Caco-2 (cell line): Measurements from ENCODE around the gene RTP2. TPM values are rescaled to one million over a fixed set of nuclear protein-coding genes. Genes with fewer than 3 reads are reported as not detected.

Source experiments
- BruUV-seq: library from RNA; stranded (reverse); fragments of 400-500 nt; replicated peaks from 2 replicates; lab custom pipeline; 2021; lab: Mats Ljungman, UMichigan
- CTCF ChIA-PET: fragments of 300-600 bp; sonication (Branson Sonifier 250); formaldehyde crosslinking; loops from one replicate; lab custom pipeline; 2022; ENCODE audit warnings: antibody characterized with exemption; lab: Charles Lee
- POLR2A ChIA-PET: fragments of 300-600 bp; sonication (Branson Sonifier 250); formaldehyde crosslinking; loops from one replicate; lab custom pipeline; 2022; ENCODE audit warnings: antibody characterized with exemption; lab: Charles Lee
- DNase-seq, 2 experiments: peaks; one replicate each; pipeline versions ENCODE4 v3.0.0 to v3.0.0-alpha.2; 2020 to 2022
- H3K27me3 ChIP-seq: replicated peaks from 2 replicates; pipeline ENCODE4 v1.6.0; 2011; ENCODE audit warnings: low read length; ENCODE audit not compliant: control insufficient read depth, insufficient read depth
- H3K36me3 ChIP-seq: 2 replicates; pipeline ENCODE4 v1.5.1; 2011; ENCODE audit warnings: low read length; ENCODE audit not compliant: control insufficient read depth, insufficient read depth
- H3K4me1 ChIP-seq: fragments of 250-450 bp; sonication (Bioruptor Pico); 2 replicates; pipeline ENCODE4 v1.5.1; 2020; ENCODE audit warnings: mild to moderate bottlenecking
- H3K4me3 ChIP-seq: 2 replicates; pipeline ENCODE4 v1.5.1; 2011; ENCODE audit warnings: low read depth, mild to moderate bottlenecking, control low read depth, low read length
- H3K9me3 ChIP-seq: fragments of 250-450 bp; sonication (Bioruptor Pico); 2 replicates; pipeline ENCODE4 v1.5.1; 2020; ENCODE audit warnings: mild to moderate bottlenecking, moderate library complexity
- H3K27ac Mint-ChIP-seq: one replicate; pipeline ENCODE4 v1.8.0; 2022; ENCODE audit warnings: mixed read lengths; ENCODE audit not compliant: unreplicated experiment
- H3K27me3 Mint-ChIP-seq: one replicate; pipeline ENCODE4 v1.8.0; 2022; ENCODE audit warnings: mixed read lengths; ENCODE audit not compliant: insufficient read depth, unreplicated experiment
- H3K36me3 Mint-ChIP-seq: one replicate; pipeline ENCODE4 v1.8.0; 2022; ENCODE audit warnings: mild to moderate bottlenecking, mixed read lengths; ENCODE audit not compliant: insufficient read depth, unreplicated experiment
- H3K4me1 Mint-ChIP-seq: one replicate; pipeline ENCODE4 v1.8.0; 2022; ENCODE audit warnings: low read depth, mixed read lengths; ENCODE audit not compliant: unreplicated experiment
- H3K4me3 Mint-ChIP-seq: one replicate; pipeline ENCODE4 v1.8.0; 2022; ENCODE audit warnings: mild to moderate bottlenecking, moderate library complexity, mixed read lengths; ENCODE audit not compliant: unreplicated experiment
- H3K9me3 Mint-ChIP-seq: one replicate; pipeline ENCODE4 v1.8.0; 2022; ENCODE audit warnings: mixed read lengths; ENCODE audit not compliant: unreplicated experiment
- CTCF ChIP-seq, 2 experiments: fragments of 200-600 bp in 1 of 2; IDR thresholded peaks; 1 replicate in 1 of 2; 2 replicates in 1 of 2; pipeline versions ENCODE4 v1.5.1 to v1.8.0; 2011 to 2022; ENCODE audit warnings: antibody characterized with exemption in 1 of 2, control low read depth in 1 of 2, inconsistent platforms in 1 of 2, low read depth in 1 of 2, low read length in 1 of 2, mild to moderate bottlenecking in 1 of 2, moderate library complexity in 1 of 2; ENCODE audit not compliant: insufficient read depth in 1 of 2, severe bottlenecking in 1 of 2, unreplicated experiment in 1 of 2
- intact Hi-C: fragments of 100-400 bp; cut with micrococcal nuclease; formaldehyde crosslinking; loops from one replicate; pipeline ENCODE4 v1.10.0; 2022; ENCODE audit not compliant: unreplicated experiment
- total RNA-seq: library from RNA; stranded (reverse); gene quantifications from 2 replicates; pipeline ENCODE4 v1.2.3, GENCODE V29; 2022

Gene RTP2
- total RNA-seq, 1 experiment from 2014 or later: not detected

GRCh38 chr3:187737368-187738070 lies 35.2 kb upstream of the RTP2 start:
- DNase-seq: no peak
- Mint-ChIP-seq H3K9me3 (no peaks in the 10 kb centered on the region), H3K27ac (no peak overlapping the region), H3K27me3 (no peaks in the 10 kb centered on the region), H3K4me1 (peaks cover 5% of the 10 kb centered on the region), H3K36me3 (peaks cover 37% of the 10 kb centered on the region), H3K4me3 (peak overlapping the region; percentile 73)
- CTCF ChIA-PET: interaction anchor here (0.7 kb wide), 1 partner anchor 930 kb away, joined by 4 read pairs; no protein-coding TSS in a partner anchor
- H3K9me3 ChIP-seq: no peaks in the 10 kb centered on the region
- intact Hi-C loops: loop anchor here (5.0 kb wide), 1 partner anchor 1305 kb away; no protein-coding TSS in a partner anchor
- TF ChIP-seq CTCF (IDR thresholded peaks at IDR 0.05; ENCODE audit: insufficient read depth in 1 of 2, low read depth in 1 of 2, low read length in 1 of 2, severe bottlenecking in 1 of 2, unreplicated experiment in 1 of 2): no peak
- peaks cover 6% of the 10 kb centered on the region for H3K36me3 ChIP-seq
- no peaks in the 10 kb centered on the region for H3K27me3 ChIP-seq
- peaks cover 12% of the 10 kb centered on the region; the same call in 1 of the 2 replicates for H3K4me1 ChIP-seq
- POLR2A ChIA-PET: no interaction called here
- H3K4me3 ChIP-seq: no peak overlapping the region
- no TSS peak for BruUV-seq

GRCh38 chr3:187737006-187737367 lies 34.6 kb upstream of the RTP2 start:
- Mint-ChIP-seq H3K27ac (no peak overlapping the region), H3K27me3 (no peaks in the 10 kb centered on the region), H3K4me1 (peaks cover 5% of the 10 kb centered on the region), H3K4me3 (no peak overlapping the region), H3K9me3 (no peaks in the 10 kb centered on the region), H3K36me3 (peaks cover 37% of the 10 kb centered on the region)
- POLR2A ChIA-PET: interaction anchor here (0.6 kb wide), 1 partner anchor 608 kb away, joined by 5 read pairs; no protein-coding TSS in a partner anchor
- Histone ChIP-seq H3K27me3 (no peaks in the 10 kb centered on the region), H3K9me3 (no peaks in the 10 kb centered on the region), H3K4me3 (no peak overlapping the region), H3K36me3 (peaks cover 6% of the 10 kb centered on the region), H3K4me1 (peaks cover 7% of the 10 kb centered on the region; the same call in 1 of the 2 replicates)
- no TSS peak for BruUV-seq
- TF ChIP-seq CTCF (IDR thresholded peaks at IDR 0.05; ENCODE audit: insufficient read depth in 1 of 2, low read depth in 1 of 2, low read length in 1 of 2, severe bottlenecking in 1 of 2, unreplicated experiment in 1 of 2): no peak
- CTCF ChIA-PET: interaction anchor here (0.7 kb wide), 1 partner anchor 930 kb away, joined by 4 read pairs; no protein-coding TSS in a partner anchor
- DNase-seq: no peak
- intact Hi-C loops: loop anchor here (5.0 kb wide), 1 partner anchor 1305 kb away; no protein-coding TSS in a partner anchor

- no peak overlapping the region for H3K4me3 Mint-ChIP-seq
- Histone ChIP-seq H3K27me3 (no peaks in the 10 kb centered on the region), H3K9me3 (no peaks in the 10 kb centered on the region), H3K4me1 (peaks cover 7% of the 10 kb centered on the region; the same call in 1 of the 2 replicates), H3K4me3 (no peak overlapping the region), H3K36me3 (peaks cover 6% of the 10 kb centered on the region)
- intact Hi-C loops: loop anchor here (5.0 kb wide), 1 partner anchor 1306 kb away; no protein-coding TSS in a partner anchor
- no peak for TF ChIP-seq CTCF (IDR thresholded peaks at IDR 0.05; ENCODE audit: insufficient read depth in 1 of 2, low read depth in 1 of 2, low read length in 1 of 2, severe bottlenecking in 1 of 2, unreplicated experiment in 1 of 2)
- ChIA-PET POLR2A (interaction anchor here (0.6 kb wide), 1 partner anchor 607 kb away, joined by 5 read pairs; no protein-coding TSS in a partner anchor), CTCF (interaction anchor here (0.7 kb wide), 1 partner anchor 975 kb away, joined by 3 read pairs; no protein-coding TSS in a partner anchor)
- peaks cover 41% of the 10 kb centered on the region for H3K36me3 Mint-ChIP-seq
- no peak for DNase-seq
- no peaks in the 10 kb centered on the region for H3K27me3 Mint-ChIP-seq
- no TSS peak for BruUV-seq
- H3K27ac Mint-ChIP-seq: no peak overlapping the region
- no peaks in the 10 kb centered on the region for H3K9me3 Mint-ChIP-seq
- H3K4me1 Mint-ChIP-seq: peaks cover 5% of the 10 kb centered on the region
These were observed 34.1 kb upstream of the RTP2 start for GRCh38 chr3:187736418-187736871.
